Right lobe of liver (tissue), 6 donors: Measurements from ENCODE around the gene ADPGK. TPM values are rescaled to one million over a fixed set of nuclear protein-coding genes. Genes with fewer than 3 reads are reported as not detected.

Source experiments
- ATAC-seq, 4 donors: fragments of 200-7000 bp; cut with Tn5 transposase; one replicate each; pipeline ENCODE4 v1.9.1; 2020; ENCODE audit warnings: mild to moderate bottlenecking in 4 of 4, moderate library complexity in 4 of 4
- DNase-seq, 3 donors: peaks; one replicate each; pipeline ENCODE4 v3.0.0-alpha.2; 2020
- H3K27ac ChIP-seq, 3 donors: fragments of 200-600 bp; one replicate each; pipeline ENCODE4 v1.8.0; 2022
- H3K27me3 ChIP-seq, 2 donors: fragments of 200-600 bp; one replicate each; pipeline ENCODE4 v1.8.0; 2022
- H3K36me3 ChIP-seq, 4 donors: fragments of 200-600 bp; sonication (generic) in 1 of 4; one replicate each; pipeline versions ENCODE4 v1.5.1 to v1.8.0; 2017 to 2022; ENCODE audit warnings: control low read depth in 1 of 4
- H3K4me1 ChIP-seq, 4 donors: fragments of 200-600 bp; sonication (generic) in 1 of 4; one replicate each; pipeline versions ENCODE4 v1.5.1 to v1.8.0; 2017 to 2022; ENCODE audit warnings: control low read depth in 1 of 4
- H3K4me3 ChIP-seq, 3 donors: fragments of 200-600 bp; one replicate each; pipeline ENCODE4 v1.8.0; 2022
- H3K9me3 ChIP-seq, 4 donors: fragments of 200-600 bp; sonication (generic) in 1 of 4; one replicate each; pipeline versions ENCODE4 v1.5.1 to v1.8.0; 2017 to 2022; ENCODE audit warnings: control low read depth in 1 of 4
- POLR2A ChIP-seq: fragments of 450-650 bp; IDR thresholded peaks from one replicate; pipeline ENCODE4 v1.6.1; 2017; ENCODE audit warnings: antibody characterized with exemption, mild to moderate bottlenecking
- WGBS: methylation state at CpG from one replicate; pipeline ENCODE4 v1.1.6; 2018; ENCODE audit warnings: low coverage, low lambda C conversion rate; ENCODE audit not compliant: insufficient coverage; ENCODE audit errors: missing lambda C conversion rate; 5-methylcytosine and 5-hydroxymethylcytosine counted together
- intact Hi-C, 2 donors: fragments of 100-400 bp; cut with DNase I; formaldehyde crosslinking; loops; one replicate each; pipeline versions ENCODE4 v1.11.2 to v1.14.1; 2022
- total RNA-seq, 6 experiments: library from RNA; depleted of rRNA in 2 of 6; stranded (reverse); fragments of >200 nt in 2 of 6; fragmentation: NEBNext Ultra II Directional in 3 of 6; extraction: Animal tissue kit (Norgen Biotek cat#: 25700) in 3 of 6; gene quantifications; one replicate each; pipeline versions ENCODE4 v1.1.0 to v1.2.4, GENCODE V29; 2016 to 2023
- TF ChIP-seq, protein P1 (sequence below), 4 donors: fragments of 200-600 bp in 3 of 4; fragments of 450-650 bp in 1 of 4; IDR thresholded peaks; one replicate each; pipeline versions ENCODE4 v1.5.1 to v1.8.0; 2016 to 2022; ENCODE audit warnings: antibody characterized with exemption in 4 of 4, mild to moderate bottlenecking in 2 of 4
- donor health status: DM: no; HTN: yes; CAD: no.
- donor health status: DM: no; HTN: no; CAD: no.
- donor health status: DM: no; HTN: no; CAD: no.
- donor health status: DM: no; HTN: yes; CAD: no.
- donor health status: DM: no; HTN: yes; CAD: no.

Gene ADPGK
- total RNA-seq, 6 experiments from 2014 or later = 13.9 to 22.1 (median 19.8) TPM

DNA sequence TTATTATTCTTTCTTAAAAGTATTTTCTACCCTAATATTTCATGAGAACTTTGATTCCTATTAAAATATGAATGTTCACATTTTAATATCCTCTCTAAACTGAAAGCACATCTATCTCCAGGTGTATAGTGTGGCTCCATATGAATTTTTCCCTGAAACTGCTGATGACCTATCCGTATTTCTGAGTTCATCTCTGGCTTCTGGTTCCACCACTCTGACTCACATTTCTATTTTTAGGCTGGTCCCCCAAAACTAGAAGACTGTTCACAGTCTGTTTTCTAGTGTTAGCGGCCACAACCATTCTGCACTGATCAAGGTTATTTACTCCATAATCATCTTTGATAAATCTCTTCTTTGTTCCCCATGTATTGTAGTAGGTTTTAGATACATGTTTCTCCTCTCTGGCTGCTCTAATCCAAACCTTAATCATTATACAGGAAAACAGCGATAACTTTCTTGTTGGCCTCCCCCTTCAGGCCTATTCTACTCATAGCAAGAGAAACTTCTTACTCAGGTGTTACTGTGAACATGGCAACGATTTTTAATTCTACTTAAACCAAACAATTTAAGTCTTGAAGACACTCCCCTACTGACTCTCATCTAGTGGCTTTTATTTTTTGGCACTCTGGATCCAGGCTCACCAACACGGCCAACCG, 12.8 kb downstream of the ADPGK start:
- Histone ChIP-seq H3K4me3 (no peak overlapping the region), H3K27ac (no peak overlapping the region), H3K9me3 (no peaks in the 10 kb centered on the region), H3K36me3 (peaks cover 5 to 35% (median 11%) of the 10 kb centered on the region in 4 donors), H3K27me3 (no peaks in the 10 kb centered on the region), H3K4me1 (no peaks in the 10 kb centered on the region)
- TF ChIP-seq POLR2A = no peak
- TF ChIP-seq, protein P1, sequence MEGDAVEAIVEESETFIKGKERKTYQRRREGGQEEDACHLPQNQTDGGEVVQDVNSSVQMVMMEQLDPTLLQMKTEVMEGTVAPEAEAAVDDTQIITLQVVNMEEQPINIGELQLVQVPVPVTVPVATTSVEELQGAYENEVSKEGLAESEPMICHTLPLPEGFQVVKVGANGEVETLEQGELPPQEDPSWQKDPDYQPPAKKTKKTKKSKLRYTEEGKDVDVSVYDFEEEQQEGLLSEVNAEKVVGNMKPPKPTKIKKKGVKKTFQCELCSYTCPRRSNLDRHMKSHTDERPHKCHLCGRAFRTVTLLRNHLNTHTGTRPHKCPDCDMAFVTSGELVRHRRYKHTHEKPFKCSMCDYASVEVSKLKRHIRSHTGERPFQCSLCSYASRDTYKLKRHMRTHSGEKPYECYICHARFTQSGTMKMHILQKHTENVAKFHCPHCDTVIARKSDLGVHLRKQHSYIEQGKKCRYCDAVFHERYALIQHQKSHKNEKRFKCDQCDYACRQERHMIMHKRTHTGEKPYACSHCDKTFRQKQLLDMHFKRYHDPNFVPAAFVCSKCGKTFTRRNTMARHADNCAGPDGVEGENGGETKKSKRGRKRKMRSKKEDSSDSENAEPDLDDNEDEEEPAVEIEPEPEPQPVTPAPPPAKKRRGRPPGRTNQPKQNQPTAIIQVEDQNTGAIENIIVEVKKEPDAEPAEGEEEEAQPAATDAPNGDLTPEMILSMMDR (IDR thresholded peaks at IDR 0.05) = no peak
- DNase-seq (no peak), ATAC-seq (no peak)
- intact Hi-C loops = no loop called here
- 78% methylated on average over 6 of the region's 6 CpGs for WGBS

DNA sequence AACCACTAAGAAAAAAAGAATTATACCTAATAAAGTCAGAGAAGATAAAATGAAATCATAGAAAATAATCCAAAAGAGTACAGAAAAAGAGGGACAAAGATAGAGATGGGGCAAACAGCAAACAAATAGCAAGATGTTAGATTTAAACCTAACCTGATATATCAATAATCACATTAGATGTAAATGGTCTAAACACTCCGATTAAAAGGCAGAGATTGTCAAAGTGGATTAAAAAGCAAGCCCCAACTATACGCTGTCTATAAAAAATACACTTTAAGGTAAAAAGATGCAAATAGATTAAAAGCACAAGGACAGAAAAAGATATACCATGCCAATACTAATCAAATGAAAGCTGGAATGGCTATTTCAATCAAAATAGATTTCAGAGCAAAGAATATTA, 16.8 kb downstream of the ADPGK start:
- intact Hi-C loops = no loop called here

DNA sequence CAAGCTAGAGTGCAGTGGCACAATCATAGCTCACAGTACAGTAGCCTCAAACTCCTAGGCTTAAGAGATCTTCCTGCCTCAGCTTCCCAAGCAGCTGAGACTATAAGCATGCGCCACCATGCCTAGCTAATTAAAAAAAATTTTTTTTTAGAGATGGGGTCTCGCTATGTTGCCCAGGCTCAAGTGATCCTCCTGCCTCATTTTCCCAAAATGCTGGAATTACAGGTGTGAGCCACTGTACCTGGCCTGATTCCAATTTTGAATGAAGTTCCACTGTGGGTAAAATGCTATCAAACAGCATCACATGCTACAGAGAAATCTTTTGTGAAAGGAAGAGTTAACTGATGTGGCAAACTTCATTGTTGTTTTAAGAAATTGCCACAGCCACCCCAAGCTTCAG, 17.5 kb downstream of the ADPGK start:
- ATAC-seq (no peak), DNase-seq (no peak)
- H3K4me3 ChIP-seq = no peak overlapping the region
- no peaks in the 10 kb centered on the region for H3K27me3 ChIP-seq
- intact Hi-C loops = no loop called here
- TF ChIP-seq, protein P1 (IDR thresholded peaks at IDR 0.05) = no peak
- no peak for TF ChIP-seq POLR2A
- H3K4me1 ChIP-seq = no peaks in the 10 kb centered on the region
- WGBS = 100% methylated on average over 2 of the region's 2 CpGs
- H3K27ac ChIP-seq = no peak overlapping the region
- H3K36me3 ChIP-seq = peaks cover 0 to 28% (median 6%) of the 10 kb centered on the region in 4 donors
- H3K9me3 ChIP-seq = no peaks in the 10 kb centered on the region

More for the DNA sequence above, 16.8 kb downstream of the ADPGK start:
- ATAC-seq (no peak), DNase-seq (no peak)
- Histone ChIP-seq H3K36me3 (peaks cover 0 to 35% (median 9%) of the 10 kb centered on the region in 4 donors), H3K27me3 (no peaks in the 10 kb centered on the region), H3K4me3 (no peak overlapping the region), H3K4me1 (no peaks in the 10 kb centered on the region), H3K9me3 (no peaks in the 10 kb centered on the region), H3K27ac (no peak overlapping the region)
- 86% methylated on average over 2 of the region's 2 CpGs for WGBS
- TF ChIP-seq, protein P1 (IDR thresholded peaks at IDR 0.05) = no peak
- no peak for TF ChIP-seq POLR2A

DNA sequence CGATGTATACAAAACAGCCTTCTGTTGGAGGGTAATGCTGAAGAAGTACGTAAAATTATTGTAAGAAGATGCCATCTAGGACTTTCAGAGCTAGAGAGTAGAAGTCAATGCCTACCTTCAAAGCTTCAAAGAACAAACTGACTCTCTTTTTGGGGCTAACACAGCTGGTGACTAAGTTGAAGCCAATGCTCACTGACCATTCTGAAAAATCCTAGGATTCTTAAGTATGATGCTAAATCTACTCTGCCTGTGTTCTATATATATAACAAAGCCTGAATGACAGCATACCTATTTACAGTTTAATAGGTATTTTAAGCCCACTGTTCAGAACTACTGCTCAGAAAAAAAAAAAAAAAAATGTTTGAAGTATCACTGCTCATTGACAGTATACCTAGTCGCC, 18.9 kb downstream of the ADPGK start:
- intact Hi-C loops = no loop called here
- Histone ChIP-seq H3K36me3 (peaks cover 0 to 25% (median 4%) of the 10 kb centered on the region in 4 donors), H3K4me3 (no peak overlapping the region), H3K27me3 (no peaks in the 10 kb centered on the region), H3K4me1 (no peaks in the 10 kb centered on the region), H3K27ac (no peak overlapping the region), H3K9me3 (no peaks in the 10 kb centered on the region)
- 96% methylated on average over 3 of the region's 3 CpGs for WGBS
- DNase-seq (no peak), ATAC-seq (no peak)
- no peak for TF ChIP-seq POLR2A
- TF ChIP-seq, protein P1 (IDR thresholded peaks at IDR 0.05) = no peak
